Keratinocyte (primary cell): ENCODE data around the gene SNU13. TPM values are rescaled to one million over a fixed set of nuclear protein-coding genes. Genes with fewer than 3 reads are reported as not detected.

Experiments
- DNase-seq: peaks from one replicate; pipeline ENCODE4 v3.0.0-alpha.2; 2011; ENCODE audit warnings: low read depth, missing footprints, low spot score
- FAIRE-seq: peaks from 2 replicates; lab custom pipeline; 2011; peaks lifted over from hg19 to GRCh38; lab: Jason Lieb, UNC
- H2AFZ ChIP-seq: 2 replicates; pipeline ENCODE4 v1.6.0; 2012; ENCODE audit warnings: low read length, control low read depth, inconsistent platforms; ENCODE audit not compliant: control insufficient read depth
- H3K27ac ChIP-seq: 2 replicates; pipeline ENCODE4 v1.5.1; 2011; ENCODE audit warnings: low read length; ENCODE audit not compliant: control insufficient read depth, insufficient read depth
- H3K27me3 ChIP-seq: 3 replicates; pipeline ENCODE4 v1.6.0; 2011; ENCODE audit warnings: low read length; ENCODE audit not compliant: control insufficient read depth, insufficient read depth; ENCODE audit errors: extremely low read depth
- H3K36me3 ChIP-seq, 2 experiments: 2 replicates in 1 of 2; 3 replicates in 1 of 2; pipeline ENCODE4 v1.5.1; 2011; ENCODE audit warnings: low read length in 2 of 2, mild to moderate bottlenecking in 1 of 2; ENCODE audit not compliant: control insufficient read depth in 2 of 2, insufficient read depth in 2 of 2; ENCODE audit errors: extremely low read depth in 1 of 2
- H3K4me1 ChIP-seq: 3 replicates; pipeline ENCODE4 v1.5.1; 2011; ENCODE audit warnings: low read length; ENCODE audit not compliant: control insufficient read depth, insufficient read depth; ENCODE audit errors: extremely low read depth
- H3K4me2 ChIP-seq: 3 replicates; pipeline ENCODE4 v1.6.0; 2011; ENCODE audit warnings: low read depth, low read length; ENCODE audit not compliant: control insufficient read depth, insufficient read depth; ENCODE audit errors: extremely low read depth
- H3K4me3 ChIP-seq, 3 experiments: fragments of 200-600 bp in 1 of 3; sonication (generic) in 1 of 3; 2 replicates in 2 of 3; 3 replicates in 1 of 3; pipeline ENCODE4 v1.5.1; 2011 to 2016; ENCODE audit warnings: low read length in 3 of 3, mild to moderate bottlenecking in 3 of 3, control low read depth in 2 of 3, inconsistent platforms in 1 of 3, low read depth in 1 of 3, mixed read lengths in 1 of 3, mixed run types in 1 of 3, moderate library complexity in 1 of 3; ENCODE audit not compliant: control insufficient read depth in 2 of 3, insufficient read depth in 2 of 3; ENCODE audit errors: extremely low read depth in 1 of 3
- H3K79me2 ChIP-seq: 2 replicates; pipeline ENCODE4 v1.6.0; 2012; ENCODE audit warnings: low read length; ENCODE audit not compliant: control insufficient read depth, insufficient read depth
- H3K9ac ChIP-seq: 3 replicates; pipeline ENCODE4 v1.6.0; 2011; ENCODE audit warnings: low read length; ENCODE audit not compliant: control insufficient read depth, insufficient read depth; ENCODE audit errors: extremely low read depth
- H3K9me1 ChIP-seq: 3 replicates; pipeline ENCODE4 v1.6.0; 2011; ENCODE audit warnings: low read length; ENCODE audit not compliant: control insufficient read depth, insufficient read depth; ENCODE audit errors: extremely low read depth
- H3K9me3 ChIP-seq: 2 replicates; pipeline ENCODE4 v1.5.1; 2012; ENCODE audit warnings: low read depth, low read length; ENCODE audit not compliant: control insufficient read depth
- H4K20me1 ChIP-seq: 3 replicates; pipeline ENCODE4 v1.6.0; 2011; ENCODE audit warnings: low read length; ENCODE audit not compliant: control insufficient read depth, insufficient read depth; ENCODE audit errors: extremely low read depth
- CTCF ChIP-seq, 3 experiments: IDR thresholded peaks in 1 of 3; conservative IDR thresholded peaks in 1 of 3; optimal IDR thresholded peaks in 1 of 3; 2 replicates in 2 of 3; 3 replicates in 1 of 3; pipeline versions ENCODE3 to v1.5.1; 2011; ENCODE audit warnings: low read length in 3 of 3, mild to moderate bottlenecking in 3 of 3, moderate library complexity in 2 of 3, control low read depth in 1 of 3, inconsistent platforms in 1 of 3; ENCODE audit not compliant: insufficient read depth in 2 of 3; ENCODE audit errors: extremely low read depth in 1 of 3
- EZH2 ChIP-seq: IDR thresholded peaks from one replicate; pipeline ENCODE4 v1.6.1; 2012; ENCODE audit warnings: inconsistent platforms, mild to moderate bottlenecking, low read length, moderate library complexity
- dilution Hi-C: fragments of 300-500 bp; cut with MboI; formaldehyde crosslinking; loops from one replicate; pipeline ENCODE4 v1.7.0; 2020; ENCODE audit warnings: low sequenced_read_pairs; ENCODE audit not compliant: extremely low pct_ligation_motif_present
- polyA plus RNA-seq, 5 experiments: library from polyadenylated mRNA; depleted of rRNA in 3 of 5; stranded (reverse) in 3 of 5; stranded (forward) in 1 of 5; unstranded in 1 of 5; fragments of >200 nt; gene quantifications; 1 replicate in 1 of 5; 2 replicates in 3 of 5; 3 replicates in 1 of 5; pipeline versions ENCODE4 v1.2.1 to v1.2.3, GENCODE V29; 2011 to 2012; ENCODE audit warnings: missing spikeins in 2 of 5, low read depth in 1 of 5, low replicate concordance in 1 of 5

Gene SNU13
- polyA plus RNA-seq, 1 donor (not counting 4 experiments of a cell fraction or from before 2014, with no cell fraction given), result 230 TPM

GRCh38 chr22:41668971-41669911 lies 19.4 kb downstream of the SNU13 start:
- Histone ChIP-seq H3K9me1 (no peaks in the 10 kb centered on the region), H3K36me3 (peaks cover 10 to 18% of the 10 kb centered on the region in 2 experiments), H3K4me3 (no peak overlapping the region), H3K9me3 (no peaks in the 10 kb centered on the region), H3K27me3 (no peaks in the 10 kb centered on the region), H3K79me2 (peaks cover 18% of the 10 kb centered on the region), H2AFZ (no peak overlapping the region), H3K4me1 (peaks cover 25% of the 10 kb centered on the region), H3K9ac (no peak overlapping the region), H3K4me2 (no peak overlapping the region), H4K20me1 (no peaks in the 10 kb centered on the region), H3K27ac (peak overlapping the region; percentile 11)
- dilution Hi-C loops, result no loop called here
- no peak for TF ChIP-seq CTCF (optimal IDR thresholded peaks at IDR 0.05 in 1 of 3, IDR thresholded peaks at IDR 0.05 in 1 of 3, conservative IDR thresholded peaks at IDR 0.05 in 1 of 3; ENCODE audit: extremely low read depth in 1 of 3, insufficient read depth in 2 of 3, low read length in 3 of 3)
- no peak for TF ChIP-seq EZH2
- FAIRE-seq (no peak), DNase-seq (no peak)

DNA sequence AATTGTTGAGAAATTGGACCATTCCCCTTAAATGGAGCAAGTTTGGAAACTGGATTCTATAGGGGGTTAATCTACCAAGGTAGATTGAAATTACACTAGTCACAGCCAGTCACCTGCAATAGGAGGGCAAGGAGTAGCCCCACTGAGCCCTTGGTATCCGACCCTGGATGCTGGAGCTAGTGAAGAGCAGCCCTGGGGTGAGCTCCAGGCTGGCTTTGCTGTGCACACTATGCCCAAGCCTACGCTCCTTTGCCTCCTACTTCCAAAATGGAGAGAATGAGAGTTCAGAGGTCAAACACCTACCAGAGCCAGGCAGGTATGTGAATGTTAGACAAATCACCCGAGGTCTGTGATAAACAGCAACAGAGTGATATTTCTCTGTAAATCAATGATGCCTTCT lies 23.7 kb downstream of the SNU13 start:
- Histone ChIP-seq H2AFZ (no peak overlapping the region), H3K9ac (no peak overlapping the region), H3K9me3 (no peaks in the 10 kb centered on the region), H3K4me2 (no peak overlapping the region), H3K79me2 (peaks cover 6% of the 10 kb centered on the region), H3K4me1 (peaks cover 28% of the 10 kb centered on the region), H4K20me1 (no peaks in the 10 kb centered on the region), H3K36me3 (peaks cover 17 to 38% of the 10 kb centered on the region in 2 experiments), H3K27ac (no peak overlapping the region), H3K4me3 (no peak overlapping the region), H3K27me3 (no peaks in the 10 kb centered on the region), H3K9me1 (no peaks in the 10 kb centered on the region)
- FAIRE-seq (no peak), DNase-seq (no peak)
- TF ChIP-seq CTCF (optimal IDR thresholded peaks at IDR 0.05 in 1 of 3, IDR thresholded peaks at IDR 0.05 in 1 of 3, conservative IDR thresholded peaks at IDR 0.05 in 1 of 3; ENCODE audit: extremely low read depth in 1 of 3, insufficient read depth in 2 of 3, low read length in 3 of 3) (no peak), EZH2 (no peak)
- dilution Hi-C loops, result no loop called here
